HG03521 (cell line): ENCODE results near the gene TESMIN.

Experiments
- ATAC-seq: cut with Tn5 transposase; IDR thresholded peaks from one replicate; pipeline ENCODE4 v1.9.1; 2021; ENCODE audit warnings: mild to moderate bottlenecking, moderate library complexity; ENCODE audit not compliant: unreplicated experiment

The TESMIN gene

GRCh38 chr11:68762481-68762880 lies 11.2 kb upstream of the TESMIN start:
- no peak for ATAC-seq

GRCh38 chr11:68761801-68762200 lies 10.5 kb upstream of the TESMIN start:
- no peak for ATAC-seq

GRCh38 chr11:68759991-68760390 lies 8.7 kb upstream of the TESMIN start:
- no peak for ATAC-seq

GRCh38 chr11:68757711-68758110 lies 6.4 kb upstream of the TESMIN start:
- ATAC-seq, result no peak

GRCh38 chr11:68756171-68756766 lies 4.9 kb upstream of the TESMIN start:
- ATAC-seq, result no peak

GRCh38 chr11:68753300-68753699 lies 2.0 kb upstream of the TESMIN start:
- ATAC-seq, result no peak

- no peak for ATAC-seq
Measured at GRCh38 chr11:68751004-68751325, 355 bp downstream of the TESMIN start.

GRCh38 chr11:68750195-68751003 lies 921 bp downstream of the TESMIN start:
- ATAC-seq, result no peak

- no peak for ATAC-seq
Measured at GRCh38 chr11:68749229-68750123, 1.8 kb downstream of the TESMIN start.

- no peak for ATAC-seq
Measured at GRCh38 chr11:68748061-68748460, 3.3 kb downstream of the TESMIN start.

- ATAC-seq, result no peak
Measured at GRCh38 chr11:68743539-68743938, 7.8 kb downstream of the TESMIN start.

GRCh38 chr11:68741463-68741862 lies 9.9 kb downstream of the TESMIN start:
- ATAC-seq, result no peak

GRCh38 chr11:68735646-68736045 lies 15.7 kb downstream of the TESMIN start:
- ATAC-seq, result no peak

GRCh38 chr11:68735125-68735524 lies 16.2 kb downstream of the TESMIN start:
- ATAC-seq, result no peak

- no peak for ATAC-seq
Measured at GRCh38 chr11:68734111-68734510, 17.2 kb downstream of the TESMIN start.

GRCh38 chr11:68727783-68728182 lies 23.5 kb downstream of the TESMIN start:
- no peak for ATAC-seq

GRCh38 chr11:68724293-68724692 lies 27.0 kb downstream of the TESMIN start:
- ATAC-seq, result no peak

GRCh38 chr11:68722143-68722542 lies 29.2 kb downstream of the TESMIN start:
- ATAC-seq, result no peak

GRCh38 chr11:68721075-68721474 lies 30.2 kb downstream of the TESMIN start:
- ATAC-seq, result no peak

- ATAC-seq, result no peak
Measured at GRCh38 chr11:68715456-68716122, 35.7 kb downstream of the TESMIN start.
